Endodermal cell (in vitro differentiated cells): Measurements from ENCODE around the gene KDM1B. TPM values are rescaled to one million over a fixed set of nuclear protein-coding genes. Genes with fewer than 3 reads are reported as not detected.

ENCODE experiments used
- DNase-seq: peaks from one replicate; pipeline ENCODE4 v3.0.0-alpha.2; 2017
- H3K27ac ChIP-seq: 2 replicates; pipeline ENCODE4 v1.5.1; 2013; ENCODE audit warnings: mild to moderate bottlenecking, low read depth, low read length, moderate library complexity
- H3K27me3 ChIP-seq: 2 replicates; pipeline ENCODE4 v1.6.1; 2013; ENCODE audit warnings: mild to moderate bottlenecking, low read length, moderate library complexity; ENCODE audit not compliant: insufficient read depth, control insufficient read depth, poor library complexity, severe bottlenecking
- H3K36me3 ChIP-seq: 2 replicates; pipeline ENCODE4 v1.7.0; 2013; ENCODE audit warnings: mild to moderate bottlenecking, low read length, moderate library complexity; ENCODE audit not compliant: control insufficient read depth, insufficient read depth
- H3K4me1 ChIP-seq: one replicate; pipeline ENCODE4 v1.7.0; 2013; ENCODE audit warnings: low read length; ENCODE audit not compliant: control insufficient read depth, insufficient read depth
- H3K4me3 ChIP-seq: 2 replicates; pipeline ENCODE4 v1.5.1; 2013; ENCODE audit warnings: mild to moderate bottlenecking, low read length, moderate library complexity
- H3K9ac ChIP-seq: 2 replicates; pipeline ENCODE4 v1.6.1; 2013; ENCODE audit warnings: mild to moderate bottlenecking, low read length, moderate library complexity; ENCODE audit not compliant: poor library complexity, severe bottlenecking; ENCODE audit errors: extremely low read depth
- H3K9me3 ChIP-seq: 2 replicates; pipeline ENCODE4 v1.6.1; 2013; ENCODE audit warnings: mild to moderate bottlenecking, low read length, moderate library complexity; ENCODE audit not compliant: control insufficient read depth
- H3K27ac Mint-ChIP-seq: 2 replicates; pipeline ENCODE4 v1.8.0; 2020; ENCODE audit warnings: mixed read lengths
- H3K27me3 Mint-ChIP-seq: 2 replicates; pipeline ENCODE4 v1.8.0; 2021; ENCODE audit warnings: mild to moderate bottlenecking, mixed read lengths; ENCODE audit not compliant: insufficient read depth
- H3K36me3 Mint-ChIP-seq: 2 replicates; pipeline ENCODE4 v1.8.0; 2020; ENCODE audit warnings: low read depth, mixed read lengths
- H3K4me1 Mint-ChIP-seq: 2 replicates; pipeline ENCODE4 v1.8.0; 2020; ENCODE audit warnings: mixed read lengths
- H3K4me3 Mint-ChIP-seq: 2 replicates; pipeline ENCODE4 v1.8.0; 2020; ENCODE audit warnings: mild to moderate bottlenecking, moderate library complexity, mixed read lengths
- H3K9me3 Mint-ChIP-seq: 2 replicates; pipeline ENCODE4 v1.8.0; 2020; ENCODE audit warnings: mild to moderate bottlenecking, mixed read lengths
- CTCF ChIP-seq: fragments of 200-600 bp; sonication (generic); conservative IDR thresholded peaks from 2 replicates; pipeline ENCODE4 v1.5.0; 2021; ENCODE audit warnings: antibody characterized with exemption, mild to moderate bottlenecking
- WGBS, 2 experiments: methylation state at CpG; one replicate each; pipeline versions ENCODE4 v1.1.5 to v1.1.7; 2013; ENCODE audit warnings: missing lambda C conversion rate in 2 of 2, mixed read lengths in 1 of 2; ENCODE audit not compliant: insufficient coverage in 1 of 2, insufficient read length in 1 of 2; 5-methylcytosine and 5-hydroxymethylcytosine counted together
- total RNA-seq, 2 donors: library from RNA; stranded (reverse); fragmentation: NEBNext Ultra II Directional in 1 of 2; extraction: Animal tissue kit (Norgen Biotek cat#: 25700) in 1 of 2; gene quantifications; 2 replicates in 1 of 2; 3 replicates in 1 of 2; pipeline ENCODE4 v1.2.1, GENCODE V29; 2021

KDM1B gene
- total RNA-seq, 2 donors from 2014 or later = 7.7 to 9.3 TPM

- Mint-ChIP-seq H3K36me3 (peaks cover 68% of the 10 kb centered on the region), H3K27me3 (no peaks in the 10 kb centered on the region), H3K9me3 (no peaks in the 10 kb centered on the region), H3K4me1 (peaks cover 2% of the 10 kb centered on the region), H3K27ac (no peak overlapping the region), H3K4me3 (no peak overlapping the region)
- Histone ChIP-seq H3K9ac (no peak overlapping the region), H3K27ac (no peak overlapping the region), H3K4me3 (no peak overlapping the region), H3K27me3 (no peaks in the 10 kb centered on the region), H3K9me3 (no peaks in the 10 kb centered on the region), H3K36me3 (peaks cover 18% of the 10 kb centered on the region), H3K4me1 (no peaks in the 10 kb centered on the region)
- WGBS, 2 experiments = 89 to 96% methylated on average over 4 of the region's 4 CpGs
- DNase-seq = no peak
- no peak for TF ChIP-seq CTCF
Observed at GRCh38 chr6:18214003-18214402, 58.8 kb downstream of the KDM1B start.

GRCh38 chr6:18215436-18215835 is 60.2 kb downstream of the KDM1B start:
- H3K9me3 ChIP-seq = no peaks in the 10 kb centered on the region
- H3K4me3 ChIP-seq = no peak overlapping the region
- no peak for DNase-seq
- no peak overlapping the region for H3K27ac ChIP-seq
- H3K27ac Mint-ChIP-seq = no peak overlapping the region
- WGBS, 2 experiments = 83 to 96% methylated on average over 4 to 7 of the region's 7 CpGs
- no peaks in the 10 kb centered on the region for H3K4me1 ChIP-seq
- no peaks in the 10 kb centered on the region for H3K9me3 Mint-ChIP-seq
- no peaks in the 10 kb centered on the region for H3K27me3 Mint-ChIP-seq
- H3K4me1 Mint-ChIP-seq = peaks cover 2% of the 10 kb centered on the region
- no peak overlapping the region for H3K9ac ChIP-seq
- TF ChIP-seq CTCF = no peak
- H3K4me3 Mint-ChIP-seq = no peak overlapping the region
- no peaks in the 10 kb centered on the region for H3K27me3 ChIP-seq
- peaks cover 65% of the 10 kb centered on the region for H3K36me3 Mint-ChIP-seq
- H3K36me3 ChIP-seq = peaks cover 17% of the 10 kb centered on the region

GRCh38 chr6:18216411-18216810 is 61.2 kb downstream of the KDM1B start:
- Mint-ChIP-seq H3K4me1 (peaks cover 2% of the 10 kb centered on the region), H3K4me3 (no peak overlapping the region), H3K27ac (no peak overlapping the region), H3K9me3 (no peaks in the 10 kb centered on the region), H3K36me3 (peaks cover 67% of the 10 kb centered on the region), H3K27me3 (no peaks in the 10 kb centered on the region)
- WGBS, 2 experiments = 93 to 97% methylated on average over 6 of the region's 7 CpGs
- no peak for TF ChIP-seq CTCF
- no peak overlapping the region for H3K9ac ChIP-seq
- no peak for DNase-seq
- H3K27ac ChIP-seq = no peak overlapping the region
- peaks cover 18% of the 10 kb centered on the region for H3K36me3 ChIP-seq
- no peaks in the 10 kb centered on the region for H3K4me1 ChIP-seq
- H3K27me3 ChIP-seq = no peaks in the 10 kb centered on the region
- no peak overlapping the region for H3K4me3 ChIP-seq
- no peaks in the 10 kb centered on the region for H3K9me3 ChIP-seq
